ENCODE data around the gene FIBCD1. TPM values are rescaled to one million over a fixed set of nuclear protein-coding genes. Genes with fewer than 3 reads are reported as not detected.
A peak's percentile ranks its signal among the peaks of the same experiment; 100 is the strongest.

Gene FIBCD1
- total RNA-seq, 2 donors from 2014 or later: 1.0 to 2.2 TPM

DNA sequence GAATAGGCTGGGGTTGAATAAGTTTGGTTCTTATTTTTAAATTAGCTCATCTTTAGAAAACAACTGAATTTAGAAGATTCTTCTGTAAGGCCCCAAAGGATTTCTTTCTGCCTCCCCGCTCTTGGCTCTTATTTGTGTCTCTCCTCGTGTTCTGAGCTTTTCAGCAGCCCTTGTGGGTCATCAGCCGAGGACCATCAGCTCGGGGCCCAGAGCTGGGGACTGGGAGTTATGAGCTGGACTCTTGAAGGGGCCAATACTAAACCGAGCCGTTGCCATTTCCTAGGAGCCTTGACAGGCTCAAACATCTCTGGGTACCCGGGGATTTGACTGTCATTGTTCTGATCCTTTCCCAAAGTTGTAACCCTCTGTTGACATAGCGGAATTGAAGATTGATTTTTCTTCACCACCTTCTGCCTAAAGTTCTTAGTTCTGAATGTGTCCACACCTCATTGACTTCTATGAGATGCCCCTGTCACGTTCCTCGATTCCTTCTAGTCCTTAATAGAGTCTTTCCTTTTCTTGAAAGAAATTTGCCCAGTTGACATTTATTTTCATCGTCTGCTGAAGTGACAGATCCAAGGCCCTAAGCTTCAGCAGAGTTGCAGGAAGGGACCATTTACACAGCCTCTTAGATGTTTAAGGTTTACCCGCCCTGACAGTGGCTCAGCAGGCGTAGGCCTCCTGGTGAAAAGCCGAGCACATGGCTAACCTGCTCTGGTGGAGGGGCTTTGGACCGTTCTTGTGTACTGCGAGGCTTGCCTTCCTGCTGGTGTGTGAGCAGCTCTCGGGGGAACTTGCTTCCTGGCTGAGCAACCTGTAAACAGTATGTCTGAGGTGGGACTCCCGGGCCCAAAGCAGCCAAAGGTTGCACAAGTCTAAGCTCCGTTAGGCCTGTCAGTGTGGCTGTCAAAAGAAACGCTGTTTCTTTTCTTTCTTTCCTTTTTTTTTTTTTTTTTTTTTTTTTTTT, 80.0 kb downstream of the FIBCD1 start:
- no peak for ATAC-seq

DNA sequence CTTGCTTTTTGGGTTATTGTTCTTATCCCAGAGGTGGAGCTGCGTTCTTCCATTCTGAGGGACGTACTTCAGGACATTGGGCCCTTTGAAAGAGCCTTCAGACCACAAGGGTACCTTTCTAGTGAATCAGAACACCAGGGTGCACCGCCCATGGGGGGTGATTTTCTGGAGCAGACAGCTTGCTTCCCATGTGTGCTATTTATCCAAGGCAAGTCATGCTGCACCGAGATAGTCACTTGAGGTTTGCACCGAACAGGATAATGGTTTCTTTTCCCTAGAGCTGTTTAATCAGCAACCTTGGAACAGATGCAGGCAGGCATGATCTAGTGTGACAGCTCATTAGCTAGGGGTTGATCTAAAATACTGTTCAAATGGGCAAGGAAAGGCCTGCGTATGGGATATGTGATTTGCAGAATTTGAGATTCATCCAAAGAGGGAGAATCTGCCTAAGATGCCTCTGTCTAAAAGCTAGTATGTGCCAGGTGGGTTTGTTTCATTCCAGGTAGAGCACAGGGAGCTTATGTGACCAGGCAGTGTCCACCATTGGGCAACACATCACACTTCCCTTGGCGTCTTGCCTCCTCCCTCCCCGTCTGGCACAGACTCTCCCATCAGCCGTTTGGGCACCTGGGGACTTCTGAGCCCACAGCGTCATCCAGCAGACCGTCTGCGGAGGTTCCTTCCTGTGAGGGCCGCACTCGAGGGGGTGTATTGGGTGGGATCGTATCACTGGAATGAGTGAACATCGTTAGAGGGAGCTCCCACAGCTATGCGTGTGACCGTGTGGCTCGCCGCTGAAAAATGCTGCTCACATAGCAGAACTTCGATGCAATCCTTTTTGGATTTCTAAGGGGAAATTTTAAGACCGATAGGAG, 80.9 kb downstream of the FIBCD1 start:
- DNase-seq (peak; percentile 75), ATAC-seq (peak; percentile 45 to 53)
- intact Hi-C loops (cut with DNase I): no loop called here

More for the DNA sequence above, 80.0 kb downstream of the FIBCD1 start:
- intact Hi-C loops (cut with DNase I): no loop called here
- DNase-seq: no peak

DNA sequence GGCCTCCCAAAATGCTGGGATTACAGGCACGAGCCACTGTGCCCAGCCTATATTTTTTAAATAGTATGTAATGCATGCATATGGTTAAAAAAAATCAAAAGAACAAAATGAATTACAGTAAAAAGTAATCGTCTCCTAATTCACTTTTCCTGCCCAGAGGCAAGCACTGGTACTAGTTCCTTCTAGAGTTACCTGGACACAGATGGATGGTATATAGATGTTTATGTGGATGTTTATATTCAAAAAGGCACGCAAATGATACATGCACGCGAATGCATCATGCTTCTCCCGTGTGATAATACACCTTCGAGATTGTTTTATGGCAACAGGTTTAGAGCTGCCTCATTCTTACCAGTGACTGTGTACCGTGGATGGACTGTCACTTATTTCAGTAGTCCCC, 82.6 kb downstream of the FIBCD1 start:
- DNase-seq: no peak
- ATAC-seq: no peak
- intact Hi-C loops (cut with DNase I): no loop called here

GRCh38 chr9:130854835-130855234, 84.2 kb downstream of the FIBCD1 start:
- ATAC-seq: no peak
- intact Hi-C loops (cut with DNase I): no loop called here
- DNase-seq: no peak

GRCh38 chr9:130854092-130854491, 85.0 kb downstream of the FIBCD1 start:
- ATAC-seq (no peak), DNase-seq (no peak)
- intact Hi-C loops (cut with DNase I): no loop called here

GRCh38 chr9:130852801-130853200, 86.2 kb downstream of the FIBCD1 start:
- no peak for ATAC-seq
- DNase-seq: no peak
- intact Hi-C loops (cut with DNase I): no loop called here

Other genes starting within 250 kb of the FIBCD1 start
- 10 to 100 TPM; 14.3 to 15.4 TPM for gene EXOSC2, start 245.5 kb downstream of the FIBCD1 start, total RNA-seq
- 10 to 100 TPM; 40.8 to 55.4 TPM for gene ABL1, start 104.0 kb downstream of the FIBCD1 start, total RNA-seq
- not detected for gene QRFP, start 42.4 kb downstream of the FIBCD1 start, total RNA-seq
- 1 to 10 TPM in 1 of 2 donors, under 1 TPM in 1; 0.29 to 1.1 TPM for gene LAMC3, start 69.9 kb upstream of the FIBCD1 start, total RNA-seq
- gene AIF1L, start 157.3 kb upstream of the FIBCD1 start, total RNA-seq: 10 to 100 TPM; 22.0 to 31.1 TPM
- gene NUP214, start 186.3 kb upstream of the FIBCD1 start, total RNA-seq: 10 to 100 TPM; 29.0 to 30.8 TPM

Measured in left cardiac atrium (tissue), 4 donors.